Measurements from ENCODE around the gene MT4.

DNA sequence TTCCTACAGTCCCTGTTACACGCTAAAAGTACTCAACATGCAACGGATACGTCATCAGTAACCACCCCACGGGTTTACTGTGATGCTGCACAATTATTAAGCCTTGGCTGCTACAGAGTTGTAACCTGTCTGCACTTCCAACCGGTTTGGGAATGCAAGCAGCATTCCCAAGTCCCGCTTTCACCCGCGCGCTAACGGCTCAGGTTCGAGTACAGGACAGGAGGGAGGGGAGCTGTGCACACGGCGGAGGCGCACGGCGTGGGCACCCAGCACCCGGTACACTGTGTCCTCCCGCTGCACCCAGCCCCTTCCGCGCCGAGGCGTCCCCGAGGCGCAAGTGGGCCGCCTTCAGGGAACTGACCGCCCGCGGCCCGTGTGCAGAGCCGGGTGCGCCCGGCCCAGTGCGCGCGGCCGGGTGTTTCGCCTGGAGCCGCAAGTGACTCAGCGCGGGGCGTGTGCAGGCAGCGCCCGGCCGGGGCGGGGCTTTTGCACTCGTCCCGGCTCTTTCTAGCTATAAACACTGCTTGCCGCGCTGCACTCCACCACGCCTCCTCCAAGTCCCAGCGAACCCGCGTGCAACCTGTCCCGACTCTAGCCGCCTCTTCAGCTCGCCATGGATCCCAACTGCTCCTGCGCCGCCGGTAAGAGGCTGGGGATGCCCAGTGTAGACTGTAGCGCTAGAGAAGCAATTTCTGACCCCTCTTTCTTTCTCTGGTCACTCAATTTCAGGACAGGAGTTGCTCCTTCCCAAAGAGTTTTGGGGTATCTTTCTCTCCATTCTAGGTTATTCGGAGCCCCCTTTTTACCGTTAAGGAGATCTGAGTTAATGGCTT, 43.4 kb downstream of the MT4 start, which contains the start of gene MT2A:
- no peak for TF ChIP-seq CTCF (conservative IDR thresholded peaks at IDR 0.05 in 1 of 2, IDR thresholded peaks at IDR 0.05 in 1 of 2; ENCODE audit: low read depth in 1 of 2, low read length in 2 of 2)
- no peak for TF ChIP-seq EZH2 (IDR thresholded peaks at IDR 0.05; ENCODE audit: low read length, missing control alignments)
